BE2C (cell line): ENCODE results near the gene NRARP.
A peak's percentile ranks its signal among the peaks of the same experiment; 100 is the strongest.

Experiments
- DNase-seq: peaks from one replicate; pipeline ENCODE4 v3.0.0-alpha.2; 2020
- H3K27me3 ChIP-seq: fragments of 250-450 bp; sonication (Bioruptor Pico); 2 replicates; pipeline ENCODE4 v1.5.1; 2020; ENCODE audit warnings: mild to moderate bottlenecking
- H3K36me3 ChIP-seq: fragments of 250-450 bp; sonication (Bioruptor Pico); 2 replicates; pipeline ENCODE4 v1.5.1; 2020; ENCODE audit warnings: mild to moderate bottlenecking
- H3K4me1 ChIP-seq: fragments of 250-450 bp; sonication (Bioruptor Pico); 2 replicates; pipeline ENCODE4 v1.5.1; 2020
- H3K4me3 ChIP-seq: 2 replicates; pipeline ENCODE4 v1.5.1; 2011; ENCODE audit warnings: low read depth, low read length
- H3K9me3 ChIP-seq: fragments of 250-450 bp; sonication (Bioruptor Pico); 2 replicates; pipeline ENCODE4 v1.5.1; 2020
- TF ChIP-seq, protein P1 (sequence below): IDR thresholded peaks from 2 replicates; pipeline ENCODE4 v1.5.1; 2012; ENCODE audit warnings: mild to moderate bottlenecking, low read depth, low read length

Gene NRARP

DNA sequence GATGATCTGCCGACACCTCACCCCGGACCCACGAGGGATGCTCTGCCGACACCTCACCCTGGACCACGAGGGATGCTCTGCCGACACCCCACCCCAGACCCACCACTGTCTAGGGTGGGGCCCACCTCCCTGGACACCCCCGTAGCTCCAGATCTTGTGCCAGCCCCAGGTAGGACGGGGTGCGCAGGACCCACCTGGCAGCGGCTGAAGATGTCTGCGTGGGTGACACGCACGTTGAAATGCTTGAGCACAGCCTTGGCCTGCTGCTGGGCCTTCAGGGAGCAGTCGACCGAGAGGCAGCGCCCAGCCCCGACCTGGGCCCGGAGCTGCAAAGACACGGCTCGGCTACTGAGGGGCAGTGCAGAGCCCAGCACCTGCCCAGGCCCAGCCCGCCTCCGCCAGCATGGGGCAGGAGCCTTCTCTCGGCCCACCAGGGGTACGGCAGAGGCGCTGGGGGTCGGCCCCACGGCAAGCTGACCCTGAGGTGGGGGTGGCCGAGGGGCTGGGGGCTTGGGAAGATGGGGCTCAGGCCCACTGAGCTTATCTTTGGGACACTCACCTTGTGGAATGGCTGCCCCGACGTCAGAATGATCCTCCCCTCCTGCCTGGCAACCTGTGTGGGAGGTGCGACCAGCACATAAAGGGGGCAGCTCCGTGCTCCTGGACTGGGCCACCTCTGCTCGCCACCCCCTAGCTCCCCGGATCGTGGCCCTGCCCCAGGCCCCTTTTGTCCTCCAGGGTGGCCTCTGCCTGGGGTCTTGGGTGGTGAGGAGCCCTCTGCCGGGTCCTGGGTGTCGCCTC lies 21.7 kb upstream of the NRARP start:
- no peak for DNase-seq
- Histone ChIP-seq H3K27me3 (no peaks in the 10 kb centered on the region), H3K4me3 (no peak overlapping the region), H3K9me3 (no peaks in the 10 kb centered on the region), H3K4me1 (peaks cover 3% of the 10 kb centered on the region; the same call in 1 of the 2 replicates), H3K36me3 (no peaks in the 10 kb centered on the region)
- TF ChIP-seq, protein P1, sequence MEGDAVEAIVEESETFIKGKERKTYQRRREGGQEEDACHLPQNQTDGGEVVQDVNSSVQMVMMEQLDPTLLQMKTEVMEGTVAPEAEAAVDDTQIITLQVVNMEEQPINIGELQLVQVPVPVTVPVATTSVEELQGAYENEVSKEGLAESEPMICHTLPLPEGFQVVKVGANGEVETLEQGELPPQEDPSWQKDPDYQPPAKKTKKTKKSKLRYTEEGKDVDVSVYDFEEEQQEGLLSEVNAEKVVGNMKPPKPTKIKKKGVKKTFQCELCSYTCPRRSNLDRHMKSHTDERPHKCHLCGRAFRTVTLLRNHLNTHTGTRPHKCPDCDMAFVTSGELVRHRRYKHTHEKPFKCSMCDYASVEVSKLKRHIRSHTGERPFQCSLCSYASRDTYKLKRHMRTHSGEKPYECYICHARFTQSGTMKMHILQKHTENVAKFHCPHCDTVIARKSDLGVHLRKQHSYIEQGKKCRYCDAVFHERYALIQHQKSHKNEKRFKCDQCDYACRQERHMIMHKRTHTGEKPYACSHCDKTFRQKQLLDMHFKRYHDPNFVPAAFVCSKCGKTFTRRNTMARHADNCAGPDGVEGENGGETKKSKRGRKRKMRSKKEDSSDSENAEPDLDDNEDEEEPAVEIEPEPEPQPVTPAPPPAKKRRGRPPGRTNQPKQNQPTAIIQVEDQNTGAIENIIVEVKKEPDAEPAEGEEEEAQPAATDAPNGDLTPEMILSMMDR: no peak

DNA sequence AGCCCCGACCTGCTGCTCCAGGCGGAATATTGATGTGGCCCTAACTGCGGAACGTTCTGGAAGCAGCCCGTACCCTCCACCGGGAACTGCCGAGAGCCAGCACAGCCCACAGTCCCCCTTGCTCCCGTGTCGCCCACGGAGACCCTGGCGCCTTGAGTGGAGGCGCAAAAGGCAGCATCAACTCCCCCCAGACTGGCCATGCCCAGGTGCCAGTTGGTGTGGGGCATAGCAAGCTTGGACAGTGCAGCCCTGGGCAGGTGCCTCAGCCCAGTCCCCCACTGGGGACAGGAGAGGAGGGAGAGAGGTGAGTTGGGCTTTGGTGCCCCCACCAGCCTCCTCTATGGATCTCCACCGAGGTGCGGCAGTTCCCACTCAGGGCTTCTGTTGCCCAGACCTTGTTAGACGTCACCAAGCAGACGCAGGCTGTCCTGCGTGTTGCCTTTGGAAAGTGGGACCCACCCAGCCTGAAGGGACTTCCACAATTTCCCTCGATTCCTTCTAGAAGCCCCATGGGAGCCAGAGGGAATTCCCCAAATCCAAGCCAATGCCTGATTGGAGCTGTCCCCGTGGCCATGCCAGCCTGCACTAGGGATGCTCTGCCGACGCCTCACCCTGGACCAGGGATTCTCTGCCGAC lies 19.8 kb upstream of the NRARP start:
- Histone ChIP-seq H3K9me3 (no peaks in the 10 kb centered on the region), H3K36me3 (no peaks in the 10 kb centered on the region), H3K4me3 (no peak overlapping the region), H3K4me1 (peaks cover 3% of the 10 kb centered on the region; the same call in 1 of the 2 replicates), H3K27me3 (no peaks in the 10 kb centered on the region)
- no peak for DNase-seq
- TF ChIP-seq, protein P1: no peak

DNA sequence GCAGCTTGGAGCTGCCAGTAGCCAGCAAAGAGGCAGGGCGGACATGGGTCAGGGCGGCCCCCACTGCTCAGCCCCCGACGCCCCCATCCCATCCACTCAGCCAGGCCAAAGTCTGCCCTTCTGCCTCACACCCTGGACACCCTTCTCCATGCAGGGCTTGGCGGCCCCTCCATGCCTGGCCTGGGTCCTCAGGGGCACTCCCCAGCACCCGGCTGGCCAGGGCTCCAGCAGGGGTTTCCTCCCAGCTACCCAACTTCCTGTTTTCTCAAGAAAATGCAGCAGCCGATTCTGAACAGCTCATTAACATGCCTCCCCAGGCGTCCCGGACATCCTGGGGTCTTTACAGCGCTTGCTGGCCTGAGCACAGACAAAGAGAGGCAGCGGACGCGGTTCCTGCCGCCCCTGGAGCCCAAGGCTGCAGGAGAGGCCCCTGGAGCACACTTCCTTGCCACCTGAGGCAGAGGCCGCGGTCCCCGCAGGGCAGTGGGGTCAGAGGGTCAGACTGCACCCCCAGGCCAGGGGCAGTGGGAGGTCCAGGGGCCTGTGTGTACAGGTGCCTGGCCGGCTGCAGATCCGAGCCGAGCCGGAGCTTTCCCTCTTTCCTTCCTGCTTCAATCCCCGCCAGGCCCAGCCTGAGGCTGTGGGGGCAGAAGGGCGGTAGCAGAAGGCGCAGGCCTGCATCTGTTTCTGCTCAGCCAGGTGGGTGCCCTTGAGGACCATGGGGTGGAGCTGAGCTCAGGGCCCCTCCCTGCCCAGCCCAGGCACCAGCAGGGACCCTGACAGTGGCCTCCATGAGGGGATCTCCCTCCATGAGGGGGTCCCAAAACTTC lies 18.7 kb upstream of the NRARP start:
- peaks cover 3% of the 10 kb centered on the region; the same call in 1 of the 2 replicates for H3K4me1 ChIP-seq
- no peaks in the 10 kb centered on the region for H3K9me3 ChIP-seq
- no peaks in the 10 kb centered on the region for H3K27me3 ChIP-seq
- DNase-seq: peak; percentile 26
- H3K4me3 ChIP-seq: no peak overlapping the region
- TF ChIP-seq, protein P1: no peak
- no peaks in the 10 kb centered on the region for H3K36me3 ChIP-seq

DNA sequence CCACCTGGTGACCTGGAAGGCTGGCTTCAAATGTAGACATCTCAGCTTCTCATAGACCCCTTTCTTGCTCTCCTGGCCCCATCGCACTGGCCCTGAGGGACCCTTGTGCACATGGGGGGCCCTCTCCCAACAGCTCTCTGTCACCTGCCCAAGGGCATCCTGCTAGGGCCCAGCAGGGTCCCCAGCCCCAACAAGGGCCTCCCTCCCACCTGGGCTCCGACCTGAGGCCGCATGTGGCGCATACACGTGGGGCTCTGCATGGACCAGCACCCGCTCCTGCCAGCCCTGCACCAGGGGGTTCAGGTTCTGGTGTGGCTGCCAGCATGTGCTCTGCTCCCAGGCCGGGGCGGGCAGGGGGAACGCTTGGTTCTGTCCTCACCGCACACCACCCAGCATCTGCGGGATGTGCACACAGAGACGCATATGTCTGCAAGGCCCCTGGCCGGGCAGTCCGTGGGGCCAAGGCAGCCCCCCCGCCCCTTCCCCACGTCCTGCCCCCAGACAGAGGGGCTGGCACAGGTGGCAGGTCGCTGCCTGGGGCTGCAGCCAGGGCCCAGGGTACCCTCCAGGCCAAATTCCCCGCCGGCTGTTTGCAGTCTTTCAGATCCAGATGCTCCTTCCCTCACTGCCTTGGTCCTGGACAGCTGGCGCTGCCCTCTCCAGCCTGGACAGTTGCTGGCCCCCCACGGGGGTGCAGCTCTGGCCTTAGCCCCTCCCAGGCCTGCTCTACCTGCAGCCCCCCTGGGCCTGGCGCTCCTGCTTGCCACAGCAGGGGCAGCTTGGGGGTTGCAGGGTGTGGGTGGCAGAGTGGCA lies 17.9 kb upstream of the NRARP start:
- no peaks in the 10 kb centered on the region for H3K9me3 ChIP-seq
- TF ChIP-seq, protein P1: no peak
- no peaks in the 10 kb centered on the region for H3K36me3 ChIP-seq
- H3K4me3 ChIP-seq: no peak overlapping the region
- peak; percentile 10 for DNase-seq
- H3K27me3 ChIP-seq: no peaks in the 10 kb centered on the region
- H3K4me1 ChIP-seq: peaks cover 3% of the 10 kb centered on the region; the same call in 1 of the 2 replicates

DNA sequence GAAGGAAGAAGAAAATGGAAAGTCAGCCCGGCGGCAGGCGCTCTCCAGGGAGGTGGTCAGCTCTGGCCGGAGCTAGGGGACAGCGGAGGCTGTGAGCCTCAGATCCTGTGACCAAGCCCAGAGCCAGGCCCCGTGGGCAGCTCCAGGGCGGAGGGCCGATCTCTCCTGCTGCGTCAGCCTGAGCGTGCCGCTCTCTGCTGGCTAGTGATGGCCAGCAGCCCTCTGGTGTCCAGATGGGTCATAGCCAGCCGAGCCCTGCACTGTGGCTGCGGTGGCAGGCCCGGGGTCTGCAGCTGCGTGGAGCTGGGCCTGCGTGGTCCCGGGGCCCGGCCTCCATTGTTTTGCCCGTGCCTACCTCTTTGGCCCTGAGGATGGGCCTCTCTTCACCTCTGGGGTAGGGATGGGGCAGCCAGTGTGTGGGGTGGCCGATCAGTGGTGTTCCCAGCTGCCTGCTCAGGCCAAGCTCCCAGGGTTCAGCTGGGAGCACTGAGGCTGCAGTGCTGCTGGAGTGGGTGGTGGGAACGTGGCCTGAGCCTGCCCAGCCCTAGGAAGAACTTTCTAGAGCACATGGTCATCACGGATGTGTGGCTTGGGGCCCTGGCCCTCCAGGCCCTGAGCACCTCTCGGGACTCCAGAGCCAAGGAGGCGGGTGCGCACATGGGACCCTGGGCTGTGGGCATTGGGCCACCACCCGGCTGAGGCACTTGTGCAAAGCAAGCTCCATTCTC lies 17.1 kb upstream of the NRARP start:
- DNase-seq: peak; percentile 24

More for the DNA sequence above, 17.1 kb upstream of the NRARP start:
- peaks cover 3% of the 10 kb centered on the region; the same call in 1 of the 2 replicates for H3K4me1 ChIP-seq
- H3K4me3 ChIP-seq: no peak overlapping the region
- H3K27me3 ChIP-seq: no peaks in the 10 kb centered on the region
- no peaks in the 10 kb centered on the region for H3K9me3 ChIP-seq
- TF ChIP-seq, protein P1: no peak
- no peaks in the 10 kb centered on the region for H3K36me3 ChIP-seq
